ENCODE data around the gene UVSSA. TPM values are rescaled to one million over a fixed set of nuclear protein-coding genes. Genes with fewer than 3 reads are reported as not detected.
"Not testable (repeated sequence)": the region's sequence is repeated elsewhere in the genome, so short reads cannot be mapped to it uniquely, and the experiment has no call there.

Gene UVSSA
- total RNA-seq, 1 donor from 2014 or later: 21.9 TPM

DNA sequence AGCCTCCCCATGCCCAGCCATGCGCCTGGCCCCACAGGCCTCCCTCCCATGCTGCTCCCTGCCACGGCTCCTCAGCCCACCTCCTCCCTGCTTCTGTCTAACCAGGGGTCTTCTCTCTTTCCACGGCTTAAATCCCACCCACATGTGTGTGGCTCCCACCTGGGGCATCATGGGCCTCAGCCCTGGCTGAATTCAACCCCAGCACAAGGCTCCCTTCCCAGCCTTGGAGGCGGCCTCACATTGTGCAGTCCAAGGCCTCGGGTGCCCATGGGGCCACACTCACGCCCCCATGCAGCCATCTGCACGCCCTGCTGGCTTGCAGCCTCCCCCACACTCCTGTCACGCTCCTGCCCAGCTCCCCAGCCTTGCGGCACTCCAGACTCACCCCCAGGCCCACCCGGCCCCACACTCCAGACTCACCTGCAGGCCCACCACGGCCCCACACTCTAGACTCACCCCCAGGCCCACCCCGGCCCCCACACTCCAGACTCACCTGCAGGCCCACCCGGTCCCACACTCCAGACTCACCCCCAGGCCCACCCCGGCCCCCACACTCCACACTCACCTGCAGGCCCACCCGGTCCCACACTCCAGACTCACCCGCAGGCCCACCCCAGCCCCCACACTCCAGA is 30.4 kb upstream of the UVSSA start:
- intact Hi-C loops (cut with micrococcal nuclease): no loop called here

- intact Hi-C loops (cut with micrococcal nuclease): no loop called here
Observed at GRCh38 chr4:1317177-1318045, 29.6 kb upstream of the UVSSA start.

DNA sequence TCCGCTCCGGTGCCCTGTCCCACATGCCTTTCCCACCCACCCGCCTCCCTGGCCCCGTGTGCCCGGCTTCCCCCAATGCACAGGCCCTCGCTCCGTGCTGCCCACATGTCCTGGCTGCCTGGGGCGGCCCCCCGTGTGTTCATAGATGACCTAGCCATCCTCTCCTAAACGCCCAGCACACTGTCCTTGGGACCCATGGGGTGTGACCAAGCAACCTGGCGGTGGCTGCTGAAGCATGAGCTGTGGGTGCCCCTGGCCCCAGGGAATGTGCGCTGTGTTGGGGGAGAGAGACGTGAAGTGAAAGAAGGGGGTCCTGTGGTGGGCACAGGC is 29.0 kb upstream of the UVSSA start:
- intact Hi-C loops (cut with micrococcal nuclease): no loop called here

- intact Hi-C loops (cut with micrococcal nuclease): no loop called here
Observed at GRCh38 chr4:1318488-1319213, 28.4 kb upstream of the UVSSA start.

- intact Hi-C loops (cut with micrococcal nuclease): no loop called here
Observed at GRCh38 chr4:1321486-1321885, 25.5 kb upstream of the UVSSA start.

DNA sequence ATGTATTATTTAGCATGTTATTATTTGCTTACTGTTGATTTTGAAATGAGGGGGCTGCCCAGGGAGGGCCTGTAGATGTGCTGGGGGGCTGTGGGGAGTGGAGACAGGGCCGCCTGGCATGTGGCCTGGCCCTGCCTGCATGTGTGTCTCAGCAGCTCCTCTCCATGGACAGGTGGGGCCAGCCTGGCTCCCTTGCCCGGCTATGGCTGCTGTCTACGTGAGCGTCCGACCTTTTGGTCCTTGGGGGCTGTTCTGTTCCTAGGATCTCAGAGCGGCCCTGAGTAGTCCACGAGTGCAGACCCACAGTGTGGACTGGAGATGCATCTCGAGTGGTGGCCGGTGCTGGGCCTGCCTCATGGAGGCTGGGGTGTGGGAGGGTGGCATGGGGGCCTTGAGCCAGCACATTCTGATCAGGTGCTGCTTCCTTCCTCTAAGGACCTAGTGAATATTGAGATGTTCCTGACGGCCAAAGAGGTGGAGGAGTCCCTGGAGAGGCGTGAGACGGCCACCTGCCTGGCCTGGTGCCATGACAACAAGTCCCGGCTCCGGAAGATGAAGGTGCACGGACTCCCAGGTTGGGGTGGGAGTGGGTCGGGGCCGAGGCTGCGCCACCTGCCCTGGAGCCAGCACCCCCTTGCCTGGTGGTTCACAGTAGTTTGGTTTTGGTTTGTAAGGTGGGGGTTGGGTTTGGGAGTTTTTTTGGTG is 24.9 kb upstream of the UVSSA start:
- intact Hi-C loops (cut with micrococcal nuclease): no loop called here

DNA sequence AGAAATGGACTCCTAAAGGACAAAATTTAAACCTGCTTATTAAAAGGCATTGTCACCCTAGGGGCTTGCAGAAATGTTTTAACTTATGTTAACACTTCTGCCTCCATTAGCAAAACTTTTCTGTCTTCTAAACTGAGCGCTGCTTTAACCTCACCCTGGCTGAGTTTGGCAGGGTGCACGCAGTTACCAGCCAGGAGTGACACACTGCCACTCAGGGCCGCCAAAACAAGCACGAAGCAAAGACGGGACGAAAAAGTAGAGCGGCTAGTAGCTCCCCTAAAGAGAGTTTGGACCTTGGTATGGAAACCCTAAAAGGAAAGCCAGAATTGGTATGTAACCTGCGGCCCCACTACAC is 23.8 kb upstream of the UVSSA start:
- intact Hi-C loops (cut with micrococcal nuclease): no loop called here

GRCh38 chr4:1323635-1324442 is 23.2 kb upstream of the UVSSA start:
- intact Hi-C loops (cut with micrococcal nuclease): no loop called here

- intact Hi-C loops (cut with micrococcal nuclease): not testable (repeated sequence)
Observed at GRCh38 chr4:1324443-1325175, 22.4 kb upstream of the UVSSA start.

DNA sequence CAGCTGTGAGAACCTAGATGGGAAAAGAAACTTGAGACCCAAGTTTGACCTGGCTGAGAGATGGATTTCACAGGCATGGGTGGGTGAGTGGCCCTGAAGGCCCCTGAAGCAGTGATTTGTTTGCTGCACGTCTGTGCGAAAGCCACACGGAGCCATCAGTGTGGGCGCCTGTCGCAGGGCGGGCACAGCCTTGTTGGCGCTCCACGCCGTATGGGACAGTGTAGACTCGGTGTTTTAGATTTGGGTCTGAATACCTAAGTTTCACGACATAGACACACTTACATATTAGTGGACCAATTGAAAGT is 21.9 kb upstream of the UVSSA start:
- intact Hi-C loops (cut with micrococcal nuclease): no loop called here

- intact Hi-C loops (cut with micrococcal nuclease): no loop called here
Observed at GRCh38 chr4:1325681-1326635, 21.1 kb upstream of the UVSSA start.

GRCh38 chr4:1326751-1327525 is 20.1 kb upstream of the UVSSA start:
- intact Hi-C loops (cut with micrococcal nuclease): no loop called here

DNA sequence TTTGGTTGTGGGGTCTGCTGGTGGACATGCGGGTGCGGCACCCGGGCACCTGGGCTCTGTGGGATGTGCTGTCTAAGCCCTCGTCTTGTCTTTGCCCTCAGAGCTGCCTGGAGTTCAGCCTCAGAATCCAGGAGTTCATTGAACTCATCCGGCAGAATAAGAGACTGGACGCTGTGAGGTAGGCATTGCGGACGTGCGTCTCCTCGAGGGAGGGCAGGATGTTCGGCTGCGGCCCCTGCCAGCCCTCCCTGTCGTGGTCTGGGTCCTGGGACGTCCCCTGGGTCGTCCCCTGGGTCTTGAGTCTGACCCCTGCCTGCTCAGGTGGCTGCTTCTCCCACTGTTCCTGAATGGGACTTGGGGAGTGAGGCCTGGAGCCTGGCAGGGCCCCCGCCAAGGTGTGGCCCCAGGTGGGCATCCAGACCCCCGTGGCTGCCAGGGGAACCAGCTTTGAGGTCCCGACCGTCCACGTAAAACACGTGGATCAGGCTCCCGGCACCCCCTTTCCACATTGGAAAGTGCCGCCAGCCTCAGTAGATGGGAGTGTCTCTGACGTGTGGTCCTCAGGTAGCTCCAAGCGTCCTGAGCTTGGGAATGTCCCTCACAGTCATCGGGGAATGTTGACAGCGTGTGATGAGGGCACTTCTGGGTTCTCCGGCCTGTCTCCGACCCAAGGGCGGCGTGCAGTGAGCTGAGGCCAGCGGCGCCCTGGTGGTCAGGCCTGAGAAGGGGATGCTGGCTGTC is 19.3 kb upstream of the UVSSA start:
- intact Hi-C loops (cut with micrococcal nuclease): no loop called here

GRCh38 chr4:1328267-1329155 is 18.5 kb upstream of the UVSSA start:
- intact Hi-C loops (cut with micrococcal nuclease): no loop called here

DNA sequence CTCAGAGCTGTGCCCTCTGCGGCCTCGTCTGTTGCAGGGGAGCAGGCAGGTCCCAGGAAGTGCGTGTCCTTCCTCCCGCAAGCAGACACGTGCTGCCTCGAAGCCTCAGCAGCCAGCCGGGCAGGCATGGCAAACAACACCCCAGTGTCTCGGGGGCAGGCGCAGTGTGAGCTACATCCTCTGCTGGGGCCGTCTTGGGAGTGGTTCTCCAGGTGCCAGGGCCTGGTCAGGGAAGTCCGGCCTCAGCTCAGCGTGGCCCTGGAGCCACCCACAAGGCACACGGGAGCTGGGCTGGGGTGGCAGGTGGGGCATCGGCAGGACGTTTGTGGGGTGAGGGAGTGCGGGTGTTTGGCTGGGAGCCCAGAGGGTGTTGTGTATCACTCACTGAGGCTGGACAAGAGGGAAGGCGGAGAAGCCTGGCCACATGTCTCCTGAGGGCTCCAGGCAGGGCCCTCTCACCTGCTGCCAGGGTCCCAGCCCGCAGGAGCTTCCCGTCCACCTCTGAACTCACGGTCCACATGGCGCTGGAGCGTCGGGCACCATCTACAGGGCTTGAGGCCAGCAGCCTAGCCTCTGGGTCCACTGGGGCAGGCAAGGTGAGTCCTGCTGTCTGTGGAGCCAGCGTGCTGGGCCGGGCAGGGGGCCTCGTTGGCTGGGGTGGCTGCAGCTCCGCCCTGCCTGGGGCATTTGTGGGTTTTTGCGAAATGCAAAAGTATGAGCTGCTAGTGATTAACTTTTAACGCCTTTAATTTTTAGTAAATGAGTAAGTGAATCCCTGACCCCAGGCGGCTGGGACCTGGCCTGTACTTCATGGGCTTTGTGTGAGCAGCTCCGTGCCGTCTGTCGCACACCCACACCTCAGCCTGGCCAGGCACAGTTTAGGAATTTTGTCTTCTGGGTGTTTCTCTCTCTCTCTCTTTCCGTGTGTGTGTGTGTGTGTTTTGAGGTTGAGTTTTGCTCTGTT is 17.3 kb upstream of the UVSSA start:
- intact Hi-C loops (cut with micrococcal nuclease): loop anchor here (1.0 to 5.0 kb wide), 3 partner anchors 17 to 82 kb away; partner anchors contain the start of genes CTBP1, MAEA and UVSSA
